B cell (primary cell): Measurements from ENCODE around the gene KIAA1217.

ENCODE experiments used
- CTCF ChIP-seq: fragments of 200-600 bp; IDR thresholded peaks from one replicate; pipeline ENCODE4 v1.8.0; 2022; ENCODE audit warnings: antibody characterized with exemption, mild to moderate bottlenecking
- EZH2 ChIP-seq: IDR thresholded peaks from 2 replicates; pipeline ENCODE4 v1.6.1; 2012; ENCODE audit warnings: borderline replicate concordance, low read depth, mild to moderate bottlenecking, moderate library complexity, low read length; ENCODE audit not compliant: insufficient read depth, poor library complexity, severe bottlenecking

DNA sequence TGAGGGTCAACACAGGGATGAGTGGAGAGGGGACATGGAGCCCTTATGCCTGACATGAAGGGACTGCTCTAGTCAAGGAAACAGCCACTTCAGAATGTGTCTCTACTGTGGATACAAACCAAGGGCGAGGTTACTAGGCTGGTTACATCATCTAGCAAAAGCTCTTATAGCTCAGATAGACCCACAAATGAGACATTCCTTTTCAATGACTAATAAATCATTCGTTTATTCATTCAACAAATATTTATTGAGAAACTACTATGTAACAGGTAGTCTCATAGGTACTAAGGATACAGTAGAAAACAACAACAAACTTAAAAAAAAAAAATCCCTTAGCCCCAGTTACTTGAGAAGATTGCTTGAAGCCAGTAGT lies 219.5 kb downstream of the KIAA1217 start:
- TF ChIP-seq CTCF (no peak), EZH2 (no peak)
